ENCODE measurements around the gene CLCN5.
"Not testable (repeated sequence)": the region's sequence is repeated elsewhere in the genome, so short reads cannot be mapped to it uniquely, and the experiment has no call there.

CLCN5 gene

GRCh38 chrX:49995795-49996455, 73.5 kb downstream of the CLCN5 start:
- DNase-seq (ENCODE audit: low read depth in 2 of 2), result no peak

GRCh38 chrX:49996474-49996873, 74.1 kb downstream of the CLCN5 start:
- DNase-seq (ENCODE audit: low read depth in 2 of 2), result no peak

- DNase-seq (ENCODE audit: low read depth in 2 of 2), result no peak
These were observed 76.7 kb downstream of the CLCN5 start for GRCh38 chrX:49999087-49999486.

GRCh38 chrX:50000937-50001542, 78.6 kb downstream of the CLCN5 start:
- DNase-seq (ENCODE audit: low read depth in 2 of 2), result no peak

GRCh38 chrX:50002067-50002714, 79.8 kb downstream of the CLCN5 start:
- DNase-seq (ENCODE audit: low read depth in 2 of 2), result no peak

- DNase-seq (ENCODE audit: low read depth in 2 of 2), result no peak
These were observed 81.1 kb downstream of the CLCN5 start for GRCh38 chrX:50003467-50003866.

- no peak for DNase-seq (ENCODE audit: low read depth in 2 of 2)
These were observed 81.5 kb downstream of the CLCN5 start for GRCh38 chrX:50003927-50004326.

- DNase-seq (ENCODE audit: low read depth in 2 of 2), result not testable (repeated sequence)
These were observed 103.2 kb downstream of the CLCN5 start for GRCh38 chrX:50025591-50025990.

- no peak for DNase-seq (ENCODE audit: low read depth in 2 of 2)
These were observed 112.7 kb downstream of the CLCN5 start for GRCh38 chrX:50035126-50035525.

GRCh38 chrX:50036426-50036825, 114.0 kb downstream of the CLCN5 start:
- DNase-seq (ENCODE audit: low read depth in 2 of 2), result no peak

GRCh38 chrX:50045823-50046222, 123.4 kb downstream of the CLCN5 start:
- DNase-seq (ENCODE audit: low read depth in 2 of 2), result no peak

GRCh38 chrX:50049228-50049627, 126.8 kb downstream of the CLCN5 start:
- DNase-seq (ENCODE audit: low read depth in 2 of 2), result no peak

GRCh38 chrX:50054147-50054546, 131.8 kb downstream of the CLCN5 start:
- DNase-seq (ENCODE audit: low read depth in 2 of 2), result no peak

GRCh38 chrX:50066318-50066937, 144.0 kb downstream of the CLCN5 start:
- no peak for DNase-seq (ENCODE audit: low read depth in 2 of 2)

- DNase-seq (ENCODE audit: low read depth in 2 of 2), result no peak
These were observed 145.3 kb downstream of the CLCN5 start for GRCh38 chrX:50067435-50068284.

- DNase-seq (ENCODE audit: low read depth in 2 of 2), result no peak
These were observed 145.8 kb downstream of the CLCN5 start for GRCh38 chrX:50068285-50068563.

GRCh38 chrX:50068893-50069292, 146.5 kb downstream of the CLCN5 start:
- DNase-seq (ENCODE audit: low read depth in 2 of 2), result no peak

GRCh38 chrX:50071494-50071893, 149.1 kb downstream of the CLCN5 start:
- DNase-seq (ENCODE audit: low read depth in 2 of 2), result no peak

GRCh38 chrX:50072110-50072509, 149.7 kb downstream of the CLCN5 start:
- no peak for DNase-seq (ENCODE audit: low read depth in 2 of 2)

GRCh38 chrX:50073601-50074000, 151.2 kb downstream of the CLCN5 start:
- DNase-seq (ENCODE audit: low read depth in 2 of 2), result no peak

GRCh38 chrX:50075630-50076339, 153.4 kb downstream of the CLCN5 start:
- DNase-seq (ENCODE audit: low read depth in 2 of 2), result no peak

Data from stimulated activated CD4-positive, alpha-beta T cell treated with anti-CD3 and anti-CD28 coated beads, Interleukin-12 subunit alpha, Interleukin-12 subunit beta, amount 100 ng/mL, for 24 hours (primary cell).